Activated T-cell treated with anti-CD3 and anti-CD28 coated beads, Interleukin-2, amount 50 U/mL, for 4 hours (primary cell): ENCODE data around the gene AK8. TPM values are rescaled to one million over a fixed set of nuclear protein-coding genes. Genes with fewer than 3 reads are reported as not detected.

Experiments used
- ATAC-seq, 2 donors: fragments of 200-7000 bp; cut with Tn5 transposase; one replicate each; pipeline ENCODE4 v1.10.0; 2021
- DNase-seq: peaks from one replicate; pipeline ENCODE4 v3.0.0-alpha.2; 2020
- H3K27me3 Mint-ChIP-seq: one replicate; pipeline ENCODE4 v1.8.0; 2021; ENCODE audit warnings: low read depth, mixed read lengths
- H3K36me3 Mint-ChIP-seq: one replicate; pipeline ENCODE4 v1.8.0; 2022; ENCODE audit warnings: mixed read lengths; ENCODE audit not compliant: insufficient read depth
- H3K4me1 Mint-ChIP-seq: one replicate; pipeline ENCODE4 v1.8.0; 2021; ENCODE audit warnings: low read depth, mixed read lengths
- H3K4me3 Mint-ChIP-seq: one replicate; pipeline ENCODE4 v1.8.0; 2021; ENCODE audit warnings: mild to moderate bottlenecking, moderate library complexity, mixed read lengths
- H3K9me3 Mint-ChIP-seq: one replicate; pipeline ENCODE4 v1.8.0; 2021; ENCODE audit warnings: mixed read lengths
- total RNA-seq, 3 donors: library from RNA; stranded (reverse); gene quantifications; one replicate each; pipeline ENCODE4 v1.2.1, GENCODE V29; 2021

Gene AK8
- total RNA-seq, 3 donors from 2014 or later = not detected

- ATAC-seq = no peak
- DNase-seq = no peak
- Mint-ChIP-seq H3K36me3 (no peaks in the 10 kb centered on the region), H3K27me3 (peaks cover 48% of the 10 kb centered on the region), H3K4me1 (peaks cover 2% of the 10 kb centered on the region), H3K4me3 (no peak overlapping the region), H3K9me3 (no peaks in the 10 kb centered on the region)
Observed at GRCh38 chr9:132797861-132798659, 80.0 kb downstream of the AK8 start.

GRCh38 chr9:132795511-132796303, 82.4 kb downstream of the AK8 start:
- ATAC-seq (no peak), DNase-seq (no peak)
- H3K36me3 Mint-ChIP-seq = no peaks in the 10 kb centered on the region
- H3K4me1 Mint-ChIP-seq = peaks cover 2% of the 10 kb centered on the region
- H3K4me3 Mint-ChIP-seq = no peak overlapping the region
- H3K9me3 Mint-ChIP-seq = no peaks in the 10 kb centered on the region
- H3K27me3 Mint-ChIP-seq = peaks cover 32% of the 10 kb centered on the region

- peaks cover 25% of the 10 kb centered on the region for H3K27me3 Mint-ChIP-seq
- ATAC-seq = no peak
- H3K4me1 Mint-ChIP-seq = no peaks in the 10 kb centered on the region
- H3K4me3 Mint-ChIP-seq = no peak overlapping the region
- DNase-seq = no peak
- H3K9me3 Mint-ChIP-seq = no peaks in the 10 kb centered on the region
- H3K36me3 Mint-ChIP-seq = no peaks in the 10 kb centered on the region
Observed at GRCh38 chr9:132794730-132795380, 83.2 kb downstream of the AK8 start.

GRCh38 chr9:132793606-132794580, 84.2 kb downstream of the AK8 start:
- Mint-ChIP-seq H3K9me3 (no peaks in the 10 kb centered on the region), H3K27me3 (peaks cover 22% of the 10 kb centered on the region), H3K4me3 (no peak overlapping the region), H3K4me1 (no peaks in the 10 kb centered on the region), H3K36me3 (no peaks in the 10 kb centered on the region)
- DNase-seq (no peak), ATAC-seq (no peak)

- no peaks in the 10 kb centered on the region for H3K36me3 Mint-ChIP-seq
- no peaks in the 10 kb centered on the region for H3K4me1 Mint-ChIP-seq
- H3K9me3 Mint-ChIP-seq = peaks cover 12% of the 10 kb centered on the region
- no peak overlapping the region for H3K4me3 Mint-ChIP-seq
- no peak for ATAC-seq
- no peak for DNase-seq
- peaks cover 22% of the 10 kb centered on the region for H3K27me3 Mint-ChIP-seq
Observed at GRCh38 chr9:132792547-132792946, 85.5 kb downstream of the AK8 start.

GRCh38 chr9:132791699-132792240, 86.3 kb downstream of the AK8 start:
- H3K27me3 Mint-ChIP-seq = peaks cover 24% of the 10 kb centered on the region
- ATAC-seq (no peak), DNase-seq (no peak)
- H3K4me1 Mint-ChIP-seq = no peaks in the 10 kb centered on the region
- H3K4me3 Mint-ChIP-seq = no peak overlapping the region
- H3K9me3 Mint-ChIP-seq = peaks cover 14% of the 10 kb centered on the region
- H3K36me3 Mint-ChIP-seq = no peaks in the 10 kb centered on the region

- no peak for ATAC-seq
- Mint-ChIP-seq H3K9me3 (peaks cover 14% of the 10 kb centered on the region), H3K4me3 (no peak overlapping the region), H3K4me1 (no peaks in the 10 kb centered on the region), H3K27me3 (peaks cover 29% of the 10 kb centered on the region), H3K36me3 (no peaks in the 10 kb centered on the region)
- no peak for DNase-seq
Observed at GRCh38 chr9:132789719-132790118, 88.4 kb downstream of the AK8 start.

GRCh38 chr9:132788378-132788777, 89.7 kb downstream of the AK8 start:
- Mint-ChIP-seq H3K4me1 (no peaks in the 10 kb centered on the region), H3K27me3 (peaks cover 32% of the 10 kb centered on the region), H3K9me3 (peaks cover 14% of the 10 kb centered on the region), H3K4me3 (no peak overlapping the region), H3K36me3 (no peaks in the 10 kb centered on the region)
- no peak for DNase-seq
- ATAC-seq = no peak

GRCh38 chr9:132787748-132788159, 90.3 kb downstream of the AK8 start:
- no peak for DNase-seq
- ATAC-seq = no peak
- Mint-ChIP-seq H3K27me3 (peaks cover 32% of the 10 kb centered on the region), H3K9me3 (peaks cover 14% of the 10 kb centered on the region), H3K36me3 (no peaks in the 10 kb centered on the region), H3K4me1 (no peaks in the 10 kb centered on the region), H3K4me3 (no peak overlapping the region)

- H3K36me3 Mint-ChIP-seq = no peaks in the 10 kb centered on the region
- H3K4me1 Mint-ChIP-seq = peaks cover 3% of the 10 kb centered on the region
- no peak for ATAC-seq
- H3K27me3 Mint-ChIP-seq = peaks cover 53% of the 10 kb centered on the region
- DNase-seq = no peak
- H3K4me3 Mint-ChIP-seq = no peak overlapping the region
- H3K9me3 Mint-ChIP-seq = peaks cover 14% of the 10 kb centered on the region
Observed at GRCh38 chr9:132784286-132784830, 93.7 kb downstream of the AK8 start.

GRCh38 chr9:132783006-132783405, 95.1 kb downstream of the AK8 start:
- Mint-ChIP-seq H3K4me3 (no peak overlapping the region), H3K36me3 (no peaks in the 10 kb centered on the region), H3K9me3 (peaks cover 6% of the 10 kb centered on the region), H3K4me1 (peaks cover 3% of the 10 kb centered on the region), H3K27me3 (peaks cover 54% of the 10 kb centered on the region)
- no peak for DNase-seq
- no peak for ATAC-seq

GRCh38 chr9:132782037-132782436, 96.0 kb downstream of the AK8 start:
- ATAC-seq (no peak), DNase-seq (no peak)
- Mint-ChIP-seq H3K4me3 (no peak overlapping the region), H3K36me3 (no peaks in the 10 kb centered on the region), H3K27me3 (peaks cover 56% of the 10 kb centered on the region), H3K9me3 (no peaks in the 10 kb centered on the region), H3K4me1 (peaks cover 3% of the 10 kb centered on the region)

- DNase-seq = no peak
- H3K4me3 Mint-ChIP-seq = no peak overlapping the region
- no peaks in the 10 kb centered on the region for H3K36me3 Mint-ChIP-seq
- peaks cover 46% of the 10 kb centered on the region for H3K27me3 Mint-ChIP-seq
- H3K4me1 Mint-ChIP-seq = peaks cover 3% of the 10 kb centered on the region
- no peaks in the 10 kb centered on the region for H3K9me3 Mint-ChIP-seq
- no peak for ATAC-seq
Observed at GRCh38 chr9:132780230-132781007, 97.7 kb downstream of the AK8 start.
